C4-2B (cell line): Measurements from ENCODE around the gene MEOX2.

Experiments
- ZFX ChIP-seq: fragments of 450-650 bp; IDR thresholded peaks from 2 replicates; pipeline ENCODE4 v1.6.1; 2017
- TF ChIP-seq, protein P1 (sequence below): fragments of 450-650 bp; conservative IDR thresholded peaks from 2 replicates; pipeline ENCODE4 v1.5.1; 2017; ENCODE audit warnings: mild to moderate bottlenecking

DNA sequence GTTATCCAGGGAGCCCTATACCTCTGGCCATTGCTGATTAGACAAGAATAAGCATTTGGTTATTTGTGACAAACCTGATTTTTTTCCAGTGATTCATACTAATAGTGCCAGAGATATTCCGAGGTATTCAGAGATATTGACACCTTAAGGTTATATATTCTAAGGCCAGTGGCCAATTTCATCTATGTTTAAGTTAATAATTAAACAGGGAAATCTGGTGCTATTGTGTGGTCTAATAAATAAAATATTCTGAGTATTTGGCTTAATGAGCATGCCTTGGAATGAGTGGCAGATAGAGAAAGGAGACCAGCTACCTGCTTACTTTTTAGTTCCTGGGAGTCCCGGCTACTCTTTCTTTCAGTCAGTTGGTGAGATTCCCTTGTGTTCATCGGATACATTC is 38.6 kb upstream of the MEOX2 start:
- TF ChIP-seq, protein P1, sequence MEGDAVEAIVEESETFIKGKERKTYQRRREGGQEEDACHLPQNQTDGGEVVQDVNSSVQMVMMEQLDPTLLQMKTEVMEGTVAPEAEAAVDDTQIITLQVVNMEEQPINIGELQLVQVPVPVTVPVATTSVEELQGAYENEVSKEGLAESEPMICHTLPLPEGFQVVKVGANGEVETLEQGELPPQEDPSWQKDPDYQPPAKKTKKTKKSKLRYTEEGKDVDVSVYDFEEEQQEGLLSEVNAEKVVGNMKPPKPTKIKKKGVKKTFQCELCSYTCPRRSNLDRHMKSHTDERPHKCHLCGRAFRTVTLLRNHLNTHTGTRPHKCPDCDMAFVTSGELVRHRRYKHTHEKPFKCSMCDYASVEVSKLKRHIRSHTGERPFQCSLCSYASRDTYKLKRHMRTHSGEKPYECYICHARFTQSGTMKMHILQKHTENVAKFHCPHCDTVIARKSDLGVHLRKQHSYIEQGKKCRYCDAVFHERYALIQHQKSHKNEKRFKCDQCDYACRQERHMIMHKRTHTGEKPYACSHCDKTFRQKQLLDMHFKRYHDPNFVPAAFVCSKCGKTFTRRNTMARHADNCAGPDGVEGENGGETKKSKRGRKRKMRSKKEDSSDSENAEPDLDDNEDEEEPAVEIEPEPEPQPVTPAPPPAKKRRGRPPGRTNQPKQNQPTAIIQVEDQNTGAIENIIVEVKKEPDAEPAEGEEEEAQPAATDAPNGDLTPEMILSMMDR = no peak
- TF ChIP-seq ZFX = no peak
